IMR-90 (cell line): ENCODE results near the gene FNTB.

ENCODE experiments used
- MXI1 ChIP-seq: IDR thresholded peaks from 2 replicates; pipeline ENCODE4 v1.6.1; 2012; ENCODE audit warnings: low read depth, mild to moderate bottlenecking, low read length, moderate library complexity, borderline replicate concordance
- TF ChIP-seq, protein P1 (sequence below): conservative IDR thresholded peaks from 2 replicates; pipeline ENCODE4 v1.5.1; 2012; ENCODE audit warnings: mild to moderate bottlenecking, low read depth, low read length, improper control_type of control experiment

DNA sequence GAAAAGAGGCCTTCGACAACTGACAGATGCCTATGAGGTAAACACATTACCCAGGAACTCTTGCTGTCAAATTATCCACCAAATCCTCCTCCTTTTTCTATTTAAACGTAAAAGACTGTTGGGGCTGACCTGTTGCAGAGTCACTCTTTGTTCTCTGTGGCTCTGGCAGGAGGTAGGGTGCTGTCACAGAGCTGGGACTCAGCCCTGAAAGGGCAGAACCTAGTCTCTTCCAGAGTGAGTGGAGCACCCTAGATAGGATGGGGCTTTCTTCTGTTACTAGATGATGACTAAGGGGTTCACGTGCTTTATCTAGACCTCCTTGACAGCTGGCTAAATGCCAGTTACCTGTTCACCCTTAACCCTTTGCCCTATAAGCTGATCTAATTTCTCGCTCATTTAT, 25.7 kb downstream of the FNTB start:
- TF ChIP-seq, protein P1, sequence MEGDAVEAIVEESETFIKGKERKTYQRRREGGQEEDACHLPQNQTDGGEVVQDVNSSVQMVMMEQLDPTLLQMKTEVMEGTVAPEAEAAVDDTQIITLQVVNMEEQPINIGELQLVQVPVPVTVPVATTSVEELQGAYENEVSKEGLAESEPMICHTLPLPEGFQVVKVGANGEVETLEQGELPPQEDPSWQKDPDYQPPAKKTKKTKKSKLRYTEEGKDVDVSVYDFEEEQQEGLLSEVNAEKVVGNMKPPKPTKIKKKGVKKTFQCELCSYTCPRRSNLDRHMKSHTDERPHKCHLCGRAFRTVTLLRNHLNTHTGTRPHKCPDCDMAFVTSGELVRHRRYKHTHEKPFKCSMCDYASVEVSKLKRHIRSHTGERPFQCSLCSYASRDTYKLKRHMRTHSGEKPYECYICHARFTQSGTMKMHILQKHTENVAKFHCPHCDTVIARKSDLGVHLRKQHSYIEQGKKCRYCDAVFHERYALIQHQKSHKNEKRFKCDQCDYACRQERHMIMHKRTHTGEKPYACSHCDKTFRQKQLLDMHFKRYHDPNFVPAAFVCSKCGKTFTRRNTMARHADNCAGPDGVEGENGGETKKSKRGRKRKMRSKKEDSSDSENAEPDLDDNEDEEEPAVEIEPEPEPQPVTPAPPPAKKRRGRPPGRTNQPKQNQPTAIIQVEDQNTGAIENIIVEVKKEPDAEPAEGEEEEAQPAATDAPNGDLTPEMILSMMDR = no peak
- TF ChIP-seq MXI1 = no peak
